Hepatocyte (in vitro differentiated cells): ENCODE data around the gene ATG10.

ENCODE experiments used
- EZH2 ChIP-seq: fragments of 200-600 bp; sonication (generic); IDR thresholded peaks from 2 replicates; pipeline ENCODE4 v1.6.1; 2016; ENCODE audit warnings: antibody characterized with exemption, mild to moderate bottlenecking, borderline replicate concordance
- EZH2phosphoT487 ChIP-seq: fragments of 200-600 bp; sonication (generic); IDR thresholded peaks from one replicate; pipeline ENCODE4 v1.6.1; 2018; ENCODE audit warnings: antibody characterized with exemption, mild to moderate bottlenecking, low read depth, moderate library complexity; ENCODE audit not compliant: unreplicated experiment, severe bottlenecking
- TF ChIP-seq, protein P1 (sequence below): fragments of 200-600 bp; sonication (generic); IDR thresholded peaks from 2 replicates; pipeline ENCODE4 v1.5.1; 2016; ENCODE audit warnings: antibody characterized with exemption, mild to moderate bottlenecking; ENCODE audit not compliant: poor library complexity

DNA sequence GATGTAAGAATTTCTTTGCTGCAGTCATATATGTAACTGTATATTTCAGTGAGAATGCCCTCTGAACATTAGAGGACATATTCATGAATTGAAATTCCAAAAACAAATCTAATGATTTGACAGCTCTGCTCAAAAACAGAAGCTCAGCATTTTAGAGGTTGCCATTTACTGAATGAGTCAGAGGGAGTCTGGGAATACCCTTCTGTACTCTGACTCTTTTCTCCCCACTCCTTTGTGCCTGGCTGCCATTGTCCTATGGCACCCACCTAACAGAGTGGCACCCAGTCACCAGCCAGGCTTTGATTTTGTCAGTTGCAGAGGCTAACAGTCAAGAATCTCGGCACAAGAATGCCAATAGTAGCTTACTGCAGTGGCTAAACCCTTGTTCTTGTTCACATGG, 133.6 kb downstream of the ATG10 start:
- TF ChIP-seq, protein P1, sequence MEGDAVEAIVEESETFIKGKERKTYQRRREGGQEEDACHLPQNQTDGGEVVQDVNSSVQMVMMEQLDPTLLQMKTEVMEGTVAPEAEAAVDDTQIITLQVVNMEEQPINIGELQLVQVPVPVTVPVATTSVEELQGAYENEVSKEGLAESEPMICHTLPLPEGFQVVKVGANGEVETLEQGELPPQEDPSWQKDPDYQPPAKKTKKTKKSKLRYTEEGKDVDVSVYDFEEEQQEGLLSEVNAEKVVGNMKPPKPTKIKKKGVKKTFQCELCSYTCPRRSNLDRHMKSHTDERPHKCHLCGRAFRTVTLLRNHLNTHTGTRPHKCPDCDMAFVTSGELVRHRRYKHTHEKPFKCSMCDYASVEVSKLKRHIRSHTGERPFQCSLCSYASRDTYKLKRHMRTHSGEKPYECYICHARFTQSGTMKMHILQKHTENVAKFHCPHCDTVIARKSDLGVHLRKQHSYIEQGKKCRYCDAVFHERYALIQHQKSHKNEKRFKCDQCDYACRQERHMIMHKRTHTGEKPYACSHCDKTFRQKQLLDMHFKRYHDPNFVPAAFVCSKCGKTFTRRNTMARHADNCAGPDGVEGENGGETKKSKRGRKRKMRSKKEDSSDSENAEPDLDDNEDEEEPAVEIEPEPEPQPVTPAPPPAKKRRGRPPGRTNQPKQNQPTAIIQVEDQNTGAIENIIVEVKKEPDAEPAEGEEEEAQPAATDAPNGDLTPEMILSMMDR, result no peak
- no peak for TF ChIP-seq EZH2
- TF ChIP-seq EZH2phosphoT487, result no peak
